ENCODE results near the gene LRRC26.

The LRRC26 gene

DNA sequence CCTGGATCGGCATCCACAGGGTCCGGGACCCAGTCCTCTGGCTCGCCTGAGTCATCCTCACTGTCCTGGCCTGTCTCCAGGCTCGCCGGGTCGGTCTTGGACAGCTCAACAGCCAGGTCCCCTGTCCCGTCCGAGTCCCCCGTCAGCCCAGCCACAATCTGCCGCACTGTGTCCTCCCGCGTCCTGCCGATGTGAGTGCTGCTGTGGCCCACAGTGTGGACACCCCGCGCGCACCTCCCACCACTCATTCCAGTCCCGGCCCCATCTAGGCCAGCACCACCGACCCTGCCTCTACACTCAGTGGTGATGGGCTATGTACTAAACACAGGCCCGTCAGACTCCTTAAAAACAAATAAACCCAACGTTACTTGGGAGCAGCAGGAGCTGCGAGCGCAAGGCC is 11.8 kb upstream of the LRRC26 start:
- DNase-seq, result no peak

DNA sequence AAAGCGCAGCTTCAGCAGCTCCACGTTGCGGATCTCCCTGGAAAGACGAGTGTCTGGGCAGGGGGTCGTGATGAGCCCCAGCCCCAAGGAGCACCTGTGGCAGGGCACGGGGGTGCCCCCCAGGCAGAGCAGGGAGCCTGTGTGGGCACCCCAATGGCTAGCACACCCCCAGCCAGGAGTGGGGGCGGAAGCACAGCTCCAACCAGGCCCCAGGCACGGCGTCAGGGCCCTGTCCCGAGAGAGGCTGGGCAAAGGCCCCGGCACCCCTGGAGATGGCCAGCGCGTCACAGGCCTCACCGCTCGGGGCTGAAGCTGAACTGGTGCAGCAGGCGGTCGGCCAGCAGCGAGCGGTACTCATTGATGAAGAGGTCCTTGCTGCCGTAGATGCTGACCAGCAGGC is 10.6 kb upstream of the LRRC26 start:
- DNase-seq, result no peak

DNA sequence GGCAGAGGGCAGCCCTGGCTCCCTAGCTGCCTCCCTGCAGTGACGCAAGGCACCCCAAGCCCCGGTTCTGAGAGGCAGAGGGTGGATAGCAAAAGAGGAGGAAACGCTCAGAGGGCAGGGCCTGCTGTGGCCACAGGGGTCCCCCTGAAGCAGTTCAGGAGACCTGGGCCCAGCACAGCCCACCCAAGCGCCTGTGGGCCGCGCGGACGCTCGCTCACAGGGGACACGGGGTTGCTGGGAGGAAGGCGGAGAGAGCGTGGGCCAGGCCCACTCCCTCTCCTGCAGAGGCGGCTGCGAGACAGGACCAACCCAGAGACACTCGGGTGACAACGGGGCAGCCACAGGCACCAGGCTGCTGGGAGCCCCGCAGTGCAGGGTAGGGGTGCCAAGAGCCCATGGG is 9.9 kb upstream of the LRRC26 start:
- DNase-seq, result no peak

DNA sequence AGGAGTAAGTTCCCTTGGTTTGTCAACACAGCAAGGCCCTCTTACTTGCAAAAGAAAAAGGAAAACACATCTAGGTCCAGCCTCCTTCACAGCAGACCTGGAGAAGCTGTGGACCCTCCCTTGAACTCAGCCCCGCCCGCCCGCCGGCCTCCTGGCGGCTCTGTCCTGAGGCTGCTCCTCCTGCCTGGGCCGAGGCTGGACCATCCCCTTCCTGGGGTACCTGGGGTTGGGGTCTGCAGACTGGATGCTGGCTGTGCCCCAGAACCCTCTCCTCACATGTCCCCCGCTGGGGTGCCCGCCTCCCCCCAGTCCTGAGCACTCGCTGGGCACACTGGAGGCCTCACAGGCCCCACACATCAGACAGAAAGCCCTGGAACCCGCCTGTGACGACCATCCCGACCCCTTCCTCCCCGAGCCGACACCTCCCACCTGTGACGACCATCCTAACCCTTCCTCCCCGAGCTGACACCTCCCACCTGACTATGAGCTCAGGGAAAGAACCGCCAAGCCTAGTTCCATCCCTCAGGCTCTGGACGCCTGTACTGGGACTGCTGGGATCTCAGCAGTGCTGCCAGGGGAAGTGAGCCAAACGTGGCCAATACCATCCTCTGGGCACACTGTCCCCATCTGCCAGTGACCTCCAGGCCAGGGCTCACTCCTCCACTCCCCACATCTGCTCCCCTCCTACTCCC is 9.2 kb upstream of the LRRC26 start:
- no peak for DNase-seq

DNA sequence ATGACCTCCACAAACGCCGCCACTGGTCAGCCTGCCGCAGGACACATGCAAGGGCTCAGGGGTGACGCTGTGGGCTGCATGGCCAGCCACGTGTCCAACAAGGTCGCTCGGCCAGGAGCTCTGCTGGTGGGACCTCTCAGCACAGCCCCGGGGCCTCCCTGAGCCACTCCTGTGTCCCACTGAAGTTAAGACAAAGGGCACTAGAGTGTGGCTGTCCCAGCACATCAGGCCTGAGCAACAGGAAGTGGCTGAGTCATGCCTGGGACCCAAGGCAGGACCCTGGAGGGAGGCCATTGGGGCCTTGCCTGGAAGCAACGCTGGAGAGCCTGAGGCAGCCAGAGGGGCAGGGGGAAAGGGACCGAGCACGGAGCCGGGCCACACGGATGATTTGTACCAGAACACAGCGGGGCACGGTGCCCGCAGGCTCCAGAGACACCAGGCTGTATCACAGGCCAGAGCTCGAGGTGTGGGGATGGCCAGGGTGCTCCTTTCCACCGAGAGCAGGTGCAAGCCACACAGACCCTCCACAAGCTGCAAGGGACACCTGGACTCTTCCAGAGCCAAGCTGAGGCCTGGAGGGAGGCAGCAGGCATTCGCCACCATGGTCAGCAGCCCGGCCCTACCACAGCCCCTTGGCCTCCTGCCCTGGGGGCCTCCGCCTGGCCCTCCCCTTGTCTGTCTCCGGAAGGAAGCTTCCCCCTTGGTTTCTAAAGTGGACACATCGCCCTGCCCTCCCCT is 8.5 kb upstream of the LRRC26 start:
- no peak for DNase-seq

GRCh38 chr9:137176302-137177182 is 6.7 kb upstream of the LRRC26 start:
- DNase-seq, result no peak

GRCh38 chr9:137175345-137175961 is 5.6 kb upstream of the LRRC26 start:
- DNase-seq, result no peak

DNA sequence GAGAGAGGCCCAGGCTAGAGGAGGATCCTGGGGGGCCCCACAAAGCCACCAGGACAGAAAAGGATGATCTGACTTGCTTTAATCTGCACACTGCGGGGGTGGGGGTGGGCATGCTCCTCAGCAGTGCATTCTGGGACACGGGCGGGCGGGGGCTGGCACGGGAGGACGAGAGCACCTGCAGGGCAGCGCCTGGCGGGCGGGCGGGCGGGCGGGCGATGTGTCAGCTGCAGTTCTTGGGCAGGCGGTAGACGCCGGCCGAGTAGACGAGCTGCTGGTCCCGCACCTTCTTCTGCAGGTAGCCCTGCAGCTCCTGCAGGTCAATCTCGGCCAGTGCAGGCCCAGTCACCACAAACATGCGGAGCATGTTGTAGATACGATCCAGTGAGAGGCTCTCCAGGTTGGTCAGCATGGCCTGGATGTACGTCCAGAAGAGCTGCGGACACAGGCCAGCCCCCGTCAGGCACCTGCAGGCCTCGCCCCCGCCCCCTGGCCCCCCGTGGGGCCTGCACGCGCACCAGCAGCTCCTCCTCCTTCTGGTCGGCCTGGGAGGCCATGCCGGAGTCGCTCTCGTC is 5.0 kb upstream of the LRRC26 start:
- DNase-seq, result no peak

GRCh38 chr9:137173796-137174664 is 4.2 kb upstream of the LRRC26 start:
- DNase-seq, result no peak

- DNase-seq, result no peak
These were observed 3.3 kb upstream of the LRRC26 start for GRCh38 chr9:137172901-137173795.

DNA sequence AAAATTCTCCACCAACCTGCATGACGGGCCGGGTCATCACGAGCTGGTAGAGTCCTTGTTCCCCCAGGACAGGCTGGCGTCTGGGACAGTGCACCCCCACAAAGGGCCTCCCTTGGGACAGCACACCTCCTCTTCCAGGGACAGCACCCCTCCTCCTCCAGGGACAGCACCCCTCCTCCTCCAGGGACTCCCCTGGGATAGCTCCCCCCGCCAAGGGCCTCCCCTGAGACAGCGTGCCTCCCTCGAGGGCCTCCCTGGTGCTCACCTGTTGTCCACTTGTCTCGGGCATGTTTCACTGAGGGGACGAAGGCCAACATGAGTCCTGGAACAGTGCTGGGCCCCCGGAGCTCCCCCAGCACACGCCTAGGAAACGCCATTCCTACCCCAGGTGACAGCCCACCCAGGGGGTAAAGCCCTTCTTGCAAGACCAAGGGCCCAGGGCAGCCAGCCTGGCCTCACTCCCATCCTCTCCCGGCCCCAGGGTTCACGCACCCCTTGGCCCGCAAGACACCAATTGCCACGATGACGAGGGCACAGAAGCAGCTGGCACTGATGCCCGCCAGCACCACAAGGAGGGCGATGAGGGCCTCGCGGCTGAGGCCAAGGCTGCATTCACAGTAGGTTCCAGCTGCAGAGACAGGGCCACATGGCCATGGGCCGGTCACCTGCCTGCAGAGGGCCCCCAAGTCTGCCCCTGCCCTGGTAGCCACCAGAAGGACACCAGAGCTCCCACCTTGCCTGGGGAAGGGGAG is 1.5 kb upstream of the LRRC26 start:
- DNase-seq, result no peak

GRCh38 chr9:137170486-137171148 is 766 bp upstream of the LRRC26 start:
- DNase-seq, result no peak

DNA sequence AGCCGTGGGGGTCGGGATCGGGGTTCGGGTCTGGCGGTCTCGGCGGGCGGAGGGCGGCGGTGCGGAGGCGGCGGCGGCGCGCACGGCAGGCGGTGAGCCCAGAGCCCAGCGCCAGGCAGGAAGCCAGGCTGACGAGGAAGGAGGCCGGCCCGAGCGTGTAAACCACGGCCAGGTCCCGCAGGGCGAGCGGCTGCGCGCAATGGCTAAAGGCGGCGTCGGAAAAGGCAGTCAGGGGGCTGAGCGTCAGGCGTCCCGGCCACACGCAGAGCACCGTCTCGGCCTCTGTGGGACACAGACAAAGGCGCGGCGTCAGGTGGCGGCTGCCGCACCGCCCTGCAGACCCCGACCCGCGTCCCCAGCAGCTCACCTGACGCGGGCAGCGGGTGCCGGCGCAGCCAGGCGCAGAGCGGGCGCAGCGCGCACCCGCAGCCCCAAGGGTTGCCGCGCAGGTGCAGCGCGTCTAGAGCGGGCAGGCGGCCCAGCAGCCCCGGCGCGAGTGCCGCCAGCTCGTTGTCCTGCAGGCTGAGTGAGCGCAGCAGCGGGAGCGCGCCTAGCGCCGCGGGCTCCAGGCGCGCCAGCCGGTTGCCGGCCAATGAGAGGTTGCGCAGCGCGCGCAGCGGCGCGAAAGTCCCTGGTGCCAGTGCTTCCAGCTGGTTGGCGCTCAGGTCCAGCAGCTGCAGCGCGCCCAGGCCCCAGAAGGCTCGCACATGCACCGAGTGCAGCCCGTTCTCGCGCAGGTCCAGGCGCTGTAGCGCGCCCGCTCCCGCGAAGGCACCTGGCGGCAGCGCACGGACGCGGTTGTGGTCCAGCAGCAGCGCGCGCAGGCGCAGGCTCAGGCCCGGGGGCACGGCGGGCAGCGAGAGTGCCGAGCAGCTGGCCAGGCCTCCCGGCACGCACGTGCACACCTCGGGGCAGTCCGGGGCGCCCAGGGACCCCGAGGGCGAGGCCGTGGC is 671 bp downstream of the LRRC26 start:
- no peak for DNase-seq

GRCh38 chr9:137168573-137168903 is 1.3 kb downstream of the LRRC26 start:
- no peak for DNase-seq

DNA sequence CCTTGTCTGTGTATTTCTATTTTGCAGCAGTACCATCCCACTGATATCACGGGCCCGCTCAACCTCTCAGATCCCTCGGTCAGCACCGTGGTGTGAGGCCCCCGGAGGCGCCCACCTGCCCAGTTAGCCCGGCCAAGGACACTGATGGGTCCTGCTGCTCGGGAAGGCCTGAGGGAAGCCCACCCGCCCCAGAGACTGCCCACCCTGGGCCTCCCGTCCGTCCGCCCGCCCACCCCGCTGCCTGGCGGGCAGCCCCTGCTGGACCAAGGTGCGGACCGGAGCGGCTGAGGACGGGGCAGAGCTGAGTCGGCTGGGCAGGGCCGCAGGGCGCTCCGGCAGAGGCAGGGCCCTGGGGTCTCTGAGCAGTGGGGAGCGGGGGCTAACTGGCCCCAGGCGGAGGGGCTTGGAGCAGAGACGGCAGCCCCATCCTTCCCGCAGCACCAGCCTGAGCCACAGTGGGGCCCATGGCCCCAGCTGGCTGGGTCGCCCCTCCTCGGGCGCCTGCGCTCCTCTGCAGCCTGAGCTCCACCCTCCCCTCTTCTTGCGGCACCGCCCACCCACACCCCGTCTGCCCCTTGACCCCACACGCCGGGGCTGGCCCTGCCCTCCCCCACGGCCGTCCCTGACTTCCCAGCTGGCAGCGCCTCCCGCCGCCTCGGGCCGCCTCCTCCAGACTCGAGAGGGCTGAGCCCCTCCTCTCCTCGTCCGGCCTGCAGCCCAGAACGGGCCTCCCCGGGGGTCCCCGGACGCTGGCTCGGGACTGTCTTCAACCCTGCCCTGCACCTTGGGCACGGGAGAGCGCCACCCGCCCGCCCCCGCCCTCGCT is 1.9 kb downstream of the LRRC26 start:
- no peak for DNase-seq

DNA sequence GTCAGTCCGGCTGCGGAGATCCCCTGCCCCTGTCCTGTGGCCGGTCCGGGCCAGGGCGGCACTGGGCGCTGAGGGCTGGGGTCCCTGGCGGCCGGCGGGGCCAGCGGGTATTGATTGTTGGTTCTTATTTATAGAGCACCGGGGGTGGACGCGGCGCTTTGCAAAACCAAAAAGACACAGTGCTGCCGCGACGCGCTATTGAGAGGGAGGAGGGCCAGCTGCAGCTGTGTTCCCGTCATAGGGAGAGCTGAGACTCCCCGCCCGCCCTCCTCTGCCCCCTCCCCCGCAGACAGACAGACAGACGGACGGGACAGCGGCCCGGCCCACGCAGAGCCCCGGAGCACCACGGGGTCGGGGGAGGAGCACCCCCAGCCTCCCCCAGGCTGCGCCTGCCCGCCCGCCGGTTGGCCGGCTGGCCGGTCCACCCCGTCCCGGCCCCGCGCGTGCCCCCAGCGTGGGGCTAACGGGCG is 2.5 kb downstream of the LRRC26 start:
- DNase-seq, result no peak

Measured in femur (tissue), 1 donor.